ENCODE results near the gene ITGA3. TPM values are rescaled to one million over a fixed set of nuclear protein-coding genes. Genes with fewer than 3 reads are reported as not detected.

ITGA3 gene
- total RNA-seq, 1 experiment from 2014 or later: 22.5 TPM

DNA sequence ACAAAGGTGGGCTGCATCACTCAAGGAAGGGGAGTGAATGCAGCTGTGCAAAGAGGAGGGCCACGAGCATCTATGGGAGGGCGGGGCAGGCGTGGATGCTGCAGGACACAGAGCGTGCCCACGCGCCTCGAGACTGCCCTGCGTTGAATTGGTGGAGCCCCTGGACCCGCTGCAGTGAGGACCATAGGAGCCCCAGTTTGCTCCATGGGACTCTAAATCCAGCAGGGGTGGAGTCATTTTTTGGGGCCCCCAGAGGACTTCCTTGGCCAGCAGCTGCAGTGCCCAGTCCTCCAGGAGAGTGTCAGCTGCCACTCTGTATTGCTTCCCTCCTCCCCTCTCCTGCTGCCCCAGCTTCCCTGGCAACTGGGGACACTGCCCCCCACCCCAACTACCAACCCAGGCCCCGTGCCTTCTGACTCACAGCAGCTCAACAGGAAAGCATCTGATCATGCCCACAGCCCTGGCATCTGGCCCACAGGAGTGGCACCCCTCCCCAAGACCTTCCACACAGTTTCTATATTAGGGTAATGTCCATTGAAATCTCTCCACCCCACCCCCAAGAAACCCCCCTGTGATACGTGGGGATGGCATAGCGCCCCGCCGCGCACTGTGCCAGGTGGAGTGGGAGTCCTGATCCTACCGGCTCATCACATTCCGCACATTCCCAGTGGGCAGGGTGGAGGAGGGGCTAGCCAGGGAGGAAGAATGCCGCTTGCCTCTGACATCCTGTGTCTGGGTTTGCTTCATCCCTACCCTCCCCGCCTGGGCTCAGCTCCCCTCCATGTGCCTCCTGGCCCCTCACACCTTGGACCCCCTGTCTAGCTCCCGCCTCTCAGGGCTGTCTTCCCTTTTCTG, 27.8 kb upstream of the ITGA3 start:
- Histone ChIP-seq H3K14ac (ENCODE audit: insufficient read depth, low read length) (peak overlapping the region; percentile 62), H3K4ac (ENCODE audit: low read depth, low read length) (no peak overlapping the region), H3K4me1 (ENCODE audit: insufficient read depth, low read length) (peaks cover 6% of the 10 kb centered on the region; the same call in 1 of the 2 replicates), H3K79me2 (ENCODE audit: insufficient read depth, low read length) (no peaks in the 10 kb centered on the region), H3T11ph (ENCODE audit: low read length) (no peak overlapping the region), H2BK20ac (ENCODE audit: low read depth, low read length, poor library complexity, severe bottlenecking) (no peak overlapping the region), H2BK15ac (ENCODE audit: low read depth, low read length) (no peak overlapping the region), H3K18ac (ENCODE audit: insufficient read length, low read depth, low read length) (peak overlapping the region; percentile 61), H3K23ac (ENCODE audit: insufficient read length, low read depth, low read length) (no peak overlapping the region), H3K27ac (ENCODE audit: insufficient read length, low read depth, low read length) (no peak overlapping the region), H3K9me3 (ENCODE audit: control insufficient read depth, low read depth, low read length) (no peaks in the 10 kb centered on the region), H3K79me1 (ENCODE audit: insufficient read depth, low read depth, low read length, poor library complexity, severe bottlenecking) (no peaks in the 10 kb centered on the region), H4K91ac (ENCODE audit: insufficient read length, low read depth, low read length) (no peak overlapping the region), H2AFZ (ENCODE audit: low read length) (peak overlapping the region; percentile 61), H3K23me2 (ENCODE audit: insufficient read length, low read depth, low read length, poor library complexity, severe bottlenecking) (no peaks in the 10 kb centered on the region), H3K27me3 (ENCODE audit: insufficient read depth, low read length) (no peaks in the 10 kb centered on the region), H3K9ac (ENCODE audit: extremely low read depth, insufficient read length, low read length) (no peak overlapping the region), H2BK5ac (ENCODE audit: insufficient read length, low read length) (no peak overlapping the region), H3K56ac (ENCODE audit: insufficient read length, low read depth, low read length) (no peak overlapping the region), H4K5ac (ENCODE audit: insufficient read length, low read depth, low read length) (no peak overlapping the region), H4K20me1 (ENCODE audit: control insufficient read depth, insufficient read depth, insufficient read length) (no peaks in the 10 kb centered on the region), H2BK12ac (ENCODE audit: insufficient read length, low read depth, low read length) (no peak overlapping the region), H4K8ac (replicated peaks; ENCODE audit: insufficient read length, low read depth, low read length) (no peak overlapping the region), H3K4me2 (ENCODE audit: insufficient read depth, insufficient read length, low read length) (no peak overlapping the region), H2BK120ac (ENCODE audit: low read depth, low read length, poor library complexity, severe bottlenecking) (no peak overlapping the region), H2AK5ac (ENCODE audit: insufficient read length, low read length) (no peak overlapping the region)
- WGBS (ENCODE audit: extremely low coverage, insufficient read length, low lambda C conversion rate): no CpG with 5 or more reads among the region's 20 CpGs
- H3K36me3 Mint-ChIP-seq (ENCODE audit: insufficient read depth in 1 of 3, low read depth in 3 of 3): no peaks in the 10 kb centered on the region
- peaks cover 12% of the 10 kb centered on the region for H3K27me3 Mint-ChIP-seq (ENCODE audit: low read depth)
- H3K4me3 Mint-ChIP-seq: no peak overlapping the region
- DNase-seq: peak; percentile 83
- TF ChIP-seq, protein P1, sequence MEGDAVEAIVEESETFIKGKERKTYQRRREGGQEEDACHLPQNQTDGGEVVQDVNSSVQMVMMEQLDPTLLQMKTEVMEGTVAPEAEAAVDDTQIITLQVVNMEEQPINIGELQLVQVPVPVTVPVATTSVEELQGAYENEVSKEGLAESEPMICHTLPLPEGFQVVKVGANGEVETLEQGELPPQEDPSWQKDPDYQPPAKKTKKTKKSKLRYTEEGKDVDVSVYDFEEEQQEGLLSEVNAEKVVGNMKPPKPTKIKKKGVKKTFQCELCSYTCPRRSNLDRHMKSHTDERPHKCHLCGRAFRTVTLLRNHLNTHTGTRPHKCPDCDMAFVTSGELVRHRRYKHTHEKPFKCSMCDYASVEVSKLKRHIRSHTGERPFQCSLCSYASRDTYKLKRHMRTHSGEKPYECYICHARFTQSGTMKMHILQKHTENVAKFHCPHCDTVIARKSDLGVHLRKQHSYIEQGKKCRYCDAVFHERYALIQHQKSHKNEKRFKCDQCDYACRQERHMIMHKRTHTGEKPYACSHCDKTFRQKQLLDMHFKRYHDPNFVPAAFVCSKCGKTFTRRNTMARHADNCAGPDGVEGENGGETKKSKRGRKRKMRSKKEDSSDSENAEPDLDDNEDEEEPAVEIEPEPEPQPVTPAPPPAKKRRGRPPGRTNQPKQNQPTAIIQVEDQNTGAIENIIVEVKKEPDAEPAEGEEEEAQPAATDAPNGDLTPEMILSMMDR (conservative IDR thresholded peaks at IDR 0.05): no peak
- H3K4me1 Mint-ChIP-seq: peaks cover 23 to 27% of the 10 kb centered on the region in 2 experiments
- H3K27ac Mint-ChIP-seq: peak overlapping the region in 1 of 3 experiments; percentile 49; a peak in 2 of 7 replicates
- no peaks in the 10 kb centered on the region for H3K9me3 Mint-ChIP-seq
